PC-9 (cell line): Measurements from ENCODE around the gene KCNA1. TPM values are rescaled to one million over a fixed set of nuclear protein-coding genes. Genes with fewer than 3 reads are reported as not detected.

Source experiments
- BruUV-seq: library from RNA; stranded (reverse); fragments of 400-500 nt; replicated peaks from 2 replicates; lab custom pipeline; 2021; lab: Mats Ljungman, UMichigan
- CTCF ChIA-PET: fragments of 300-600 bp; sonication (Branson Sonifier 250); formaldehyde crosslinking; loops from one replicate; lab custom pipeline; 2022; ENCODE audit warnings: antibody characterized with exemption; lab: Charles Lee
- POLR2A ChIA-PET: fragments of 300-600 bp; sonication (Branson Sonifier 250); formaldehyde crosslinking; loops from one replicate; lab custom pipeline; 2022; ENCODE audit warnings: antibody characterized with exemption; ENCODE audit not compliant: unreplicated experiment; lab: Charles Lee
- DNase-seq, 2 experiments: peaks; one replicate each; pipeline versions ENCODE4 v3.0.0 to v3.0.0-alpha.2; 2015 to 2022; ENCODE audit warnings: mixed read lengths in 1 of 2
- H2AFZ ChIP-seq: fragments of 200-600 bp; sonication (generic); 2 replicates; pipeline ENCODE4 v1.8.1; 2017; ENCODE audit warnings: antibody characterized with exemption
- H3F3A ChIP-seq: fragments of 200-600 bp; sonication (generic); 2 replicates; pipeline ENCODE4 v1.8.1; 2017; ENCODE audit warnings: antibody characterized with exemption, mild to moderate bottlenecking, low read depth; ENCODE audit not compliant: insufficient read depth
- H3K27ac ChIP-seq: fragments of 200-600 bp; sonication (generic); 2 replicates; pipeline ENCODE4 v1.6.1; 2016; ENCODE audit warnings: mixed run types
- H3K27me3 ChIP-seq: fragments of 200-600 bp; sonication (generic); 2 replicates; pipeline ENCODE4 v1.6.1; 2016; ENCODE audit warnings: low read depth, mixed run types; ENCODE audit not compliant: insufficient read depth
- H3K36me3 ChIP-seq: fragments of 200-600 bp; sonication (generic); 2 replicates; pipeline ENCODE4 v1.6.1; 2016; ENCODE audit warnings: low read depth, mixed run types
- H3K4me1 ChIP-seq: fragments of 200-600 bp; sonication (generic); replicated peaks from 2 replicates; pipeline ENCODE4 v1.6.1; 2016; ENCODE audit warnings: mixed run types; ENCODE audit not compliant: insufficient read depth
- H3K4me2 ChIP-seq: fragments of 200-600 bp; sonication (generic); 2 replicates; pipeline ENCODE4 v1.6.1; 2017; ENCODE audit warnings: mixed run types
- H3K4me3 ChIP-seq: fragments of 200-600 bp; sonication (generic); 2 replicates; pipeline ENCODE4 v1.6.1; 2016; ENCODE audit warnings: mixed run types
- H3K79me2 ChIP-seq: fragments of 200-600 bp; sonication (generic); 2 replicates; pipeline ENCODE4 v1.6.1; 2017; ENCODE audit warnings: low read depth, mixed run types
- H3K9me2 ChIP-seq: fragments of 200-600 bp; sonication (generic); 2 replicates; pipeline ENCODE4 v1.8.1; 2017; ENCODE audit warnings: mild to moderate bottlenecking; ENCODE audit not compliant: insufficient read depth
- H3K9me3 ChIP-seq: fragments of 200-600 bp; sonication (generic); 2 replicates; pipeline ENCODE4 v1.8.1; 2016; ENCODE audit warnings: low read depth; ENCODE audit not compliant: insufficient read depth
- H4K20me1 ChIP-seq: fragments of 200-600 bp; sonication (generic); 2 replicates; pipeline ENCODE4 v1.8.1; 2017; ENCODE audit not compliant: insufficient read depth
- EZH2 ChIP-seq: fragments of 200-600 bp; sonication (generic); IDR thresholded peaks from 2 replicates; pipeline ENCODE4 v1.8.0; 2017; ENCODE audit warnings: antibody characterized with exemption, low read depth
- intact Hi-C: fragments of 100-400 bp; cut with micrococcal nuclease; formaldehyde crosslinking; loops from one replicate; pipeline ENCODE4 v1.10.0; 2022; ENCODE audit not compliant: unreplicated experiment
- total RNA-seq: library from RNA; stranded (reverse); gene quantifications from 2 replicates; pipeline ENCODE4 v1.2.3, GENCODE V29; 2021
- TF ChIP-seq, protein P1 (sequence below): fragments of 200-600 bp; sonication (generic); conservative IDR thresholded peaks from 2 replicates; pipeline ENCODE4 v1.6.1; 2017; ENCODE audit warnings: mixed run types, antibody characterized with exemption, mild to moderate bottlenecking, moderate library complexity

Gene KCNA1
- total RNA-seq, 1 experiment from 2014 or later, result not detected

- intact Hi-C loops, result no loop called here
- no peaks in the 10 kb centered on the region for H3F3A ChIP-seq
- no peaks in the 10 kb centered on the region for H4K20me1 ChIP-seq
- TF ChIP-seq, protein P1, sequence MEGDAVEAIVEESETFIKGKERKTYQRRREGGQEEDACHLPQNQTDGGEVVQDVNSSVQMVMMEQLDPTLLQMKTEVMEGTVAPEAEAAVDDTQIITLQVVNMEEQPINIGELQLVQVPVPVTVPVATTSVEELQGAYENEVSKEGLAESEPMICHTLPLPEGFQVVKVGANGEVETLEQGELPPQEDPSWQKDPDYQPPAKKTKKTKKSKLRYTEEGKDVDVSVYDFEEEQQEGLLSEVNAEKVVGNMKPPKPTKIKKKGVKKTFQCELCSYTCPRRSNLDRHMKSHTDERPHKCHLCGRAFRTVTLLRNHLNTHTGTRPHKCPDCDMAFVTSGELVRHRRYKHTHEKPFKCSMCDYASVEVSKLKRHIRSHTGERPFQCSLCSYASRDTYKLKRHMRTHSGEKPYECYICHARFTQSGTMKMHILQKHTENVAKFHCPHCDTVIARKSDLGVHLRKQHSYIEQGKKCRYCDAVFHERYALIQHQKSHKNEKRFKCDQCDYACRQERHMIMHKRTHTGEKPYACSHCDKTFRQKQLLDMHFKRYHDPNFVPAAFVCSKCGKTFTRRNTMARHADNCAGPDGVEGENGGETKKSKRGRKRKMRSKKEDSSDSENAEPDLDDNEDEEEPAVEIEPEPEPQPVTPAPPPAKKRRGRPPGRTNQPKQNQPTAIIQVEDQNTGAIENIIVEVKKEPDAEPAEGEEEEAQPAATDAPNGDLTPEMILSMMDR, result no peak
- TF ChIP-seq EZH2, result no peak
- BruUV-seq, result no TSS peak
- H3K9me2 ChIP-seq, result no peaks in the 10 kb centered on the region
- H3K4me1 ChIP-seq, result no peaks in the 10 kb centered on the region
- H3K36me3 ChIP-seq, result no peaks in the 10 kb centered on the region
- DNase-seq, result no peak
- H3K9me3 ChIP-seq, result no peaks in the 10 kb centered on the region
- POLR2A ChIA-PET, result no interaction called here
- H3K79me2 ChIP-seq, result no peaks in the 10 kb centered on the region
- H3K4me3 ChIP-seq, result no peak overlapping the region
- H3K4me2 ChIP-seq, result no peak overlapping the region
- H2AFZ ChIP-seq, result no peak overlapping the region
- H3K27me3 ChIP-seq, result peaks cover 94% of the 10 kb centered on the region
- no peak overlapping the region for H3K27ac ChIP-seq
- CTCF ChIA-PET, result no interaction called here
Measured at GRCh38 chr12:4864575-4864974, 45.1 kb upstream of the KCNA1 start.

DNA sequence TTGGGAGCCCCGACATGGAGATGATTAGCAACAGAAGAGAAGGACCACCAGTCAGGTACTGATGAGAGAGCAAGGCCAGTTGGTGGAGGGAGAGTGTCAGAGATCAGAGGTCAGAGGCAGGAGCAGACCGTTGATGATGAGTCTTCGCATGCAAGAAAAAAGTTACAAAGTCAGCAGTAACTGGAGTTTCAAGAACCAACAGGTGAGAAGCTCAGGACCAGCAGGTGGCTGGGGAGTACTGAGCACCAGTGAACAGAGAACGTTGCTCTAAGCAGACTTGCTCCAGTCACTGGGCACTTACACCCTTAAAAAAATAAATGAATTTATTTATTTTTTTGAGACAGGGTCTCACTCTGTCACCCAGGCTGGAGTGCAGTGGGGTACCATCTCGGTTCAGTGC, 44.5 kb upstream of the KCNA1 start:
- POLR2A ChIA-PET, result no interaction called here
- Histone ChIP-seq H3K27ac (no peak overlapping the region), H3K4me3 (no peak overlapping the region), H2AFZ (no peak overlapping the region), H3K79me2 (no peaks in the 10 kb centered on the region), H3K9me3 (no peaks in the 10 kb centered on the region), H3K4me1 (no peaks in the 10 kb centered on the region), H4K20me1 (no peaks in the 10 kb centered on the region), H3K36me3 (no peaks in the 10 kb centered on the region), H3K27me3 (peaks cover 94% of the 10 kb centered on the region), H3F3A (no peaks in the 10 kb centered on the region), H3K4me2 (no peak overlapping the region), H3K9me2 (no peaks in the 10 kb centered on the region)
- DNase-seq, result no peak
- CTCF ChIA-PET, result no interaction called here
- BruUV-seq, result no TSS peak
- TF ChIP-seq EZH2, result no peak
- TF ChIP-seq, protein P1, result no peak
- intact Hi-C loops, result no loop called here

GRCh38 chr12:4866299-4866698, 43.4 kb upstream of the KCNA1 start:
- intact Hi-C loops, result no loop called here
- CTCF ChIA-PET, result no interaction called here

More at GRCh38 chr12:4866299-4866698, 43.4 kb upstream of the KCNA1 start:
- no peaks in the 10 kb centered on the region for H3K79me2 ChIP-seq
- H3K4me2 ChIP-seq, result no peak overlapping the region
- DNase-seq, result no peak
- H3K9me3 ChIP-seq, result no peaks in the 10 kb centered on the region
- peaks cover 92% of the 10 kb centered on the region for H3K27me3 ChIP-seq
- no peaks in the 10 kb centered on the region for H3K4me1 ChIP-seq
- no peak overlapping the region for H3K4me3 ChIP-seq
- POLR2A ChIA-PET, result no interaction called here
- H4K20me1 ChIP-seq, result no peaks in the 10 kb centered on the region
- no peaks in the 10 kb centered on the region for H3F3A ChIP-seq
- TF ChIP-seq, protein P1, result no peak
- no peak for TF ChIP-seq EZH2
- no peak overlapping the region for H3K27ac ChIP-seq
- no peaks in the 10 kb centered on the region for H3K9me2 ChIP-seq
- no TSS peak for BruUV-seq
- H2AFZ ChIP-seq, result no peak overlapping the region
- H3K36me3 ChIP-seq, result no peaks in the 10 kb centered on the region
